C1 segment of cervical spinal cord (tissue), 14 donors: ENCODE measurements around the gene EXOC8.
"Not testable (repeated sequence)": the region's sequence is repeated elsewhere in the genome, so short reads cannot be mapped to it uniquely, and the experiment has no call there.

Experiments used
- DNase-seq, 14 donors: peaks; one replicate each; lab custom pipeline; 2025; lab: John Stamatoyannopoulos, UW

EXOC8 gene

DNA sequence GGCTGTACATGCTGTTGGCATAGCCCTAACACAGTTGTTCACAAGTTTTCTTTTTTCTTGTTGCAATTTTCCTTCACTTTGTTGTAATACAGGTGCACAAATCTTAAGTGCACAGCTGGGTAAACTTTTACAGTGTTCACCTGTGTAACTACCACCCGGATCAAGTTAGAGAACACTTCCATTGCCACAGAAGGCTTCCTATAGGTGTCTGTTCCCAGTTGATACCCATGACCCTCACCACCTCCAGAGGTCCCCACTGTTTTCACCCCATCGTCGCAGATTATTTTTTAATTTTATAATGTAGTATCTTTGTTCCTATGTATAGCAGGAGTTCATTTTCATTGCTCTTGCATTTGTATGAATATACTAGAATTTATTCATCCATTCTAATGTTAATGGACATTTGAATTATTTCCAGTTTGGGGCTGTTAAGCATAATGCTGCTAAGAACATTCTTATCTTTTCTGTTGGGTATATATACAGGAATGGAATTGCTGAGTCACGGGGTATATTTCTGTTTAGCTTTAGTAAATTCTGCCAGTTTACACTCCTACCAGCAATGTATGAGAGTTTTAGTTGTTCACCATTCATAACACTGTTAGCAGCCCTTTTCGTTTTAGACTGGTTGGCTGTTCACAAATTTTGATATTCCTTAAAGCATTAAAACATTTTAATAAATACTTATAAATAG lies 16.8 kb upstream of the EXOC8 start:
- no peak for DNase-seq

DNA sequence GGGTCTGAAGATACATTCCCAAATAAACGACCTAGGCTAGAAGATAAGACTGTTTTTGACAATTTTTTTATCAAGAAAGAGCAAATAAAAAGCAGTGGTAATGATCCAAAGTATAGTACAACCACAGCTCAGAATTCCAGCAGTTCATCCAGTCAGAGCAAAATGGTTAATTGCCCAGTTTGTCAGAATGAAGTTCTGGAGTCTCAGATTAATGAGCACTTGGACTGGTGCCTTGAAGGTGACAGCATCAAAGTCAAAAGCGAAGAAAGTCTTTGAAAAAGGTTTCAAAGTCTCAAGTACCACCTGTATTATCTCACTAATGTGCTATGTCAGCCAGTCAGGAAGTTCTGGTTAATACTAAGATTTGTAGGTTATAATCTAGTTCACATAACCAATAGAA lies 15.4 kb upstream of the EXOC8 start:
- DNase-seq = no peak

DNA sequence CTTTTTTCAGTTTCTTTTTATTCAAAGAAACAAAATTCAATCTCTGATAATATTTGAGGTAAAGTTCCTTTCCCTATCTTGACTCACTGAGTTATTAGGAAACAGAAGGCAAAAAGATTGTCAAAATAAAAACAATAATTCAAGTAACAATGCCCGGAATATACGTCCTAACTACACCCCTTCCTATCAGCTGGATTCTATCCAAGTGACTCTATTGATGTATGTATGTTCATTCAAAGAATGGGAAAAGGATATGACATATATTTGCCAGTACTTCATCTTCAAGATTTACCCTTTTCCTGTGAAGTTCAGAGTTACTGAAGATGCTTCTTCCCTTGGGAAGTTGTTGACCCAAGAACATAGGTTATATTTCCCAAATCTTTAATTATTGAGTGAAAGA lies 14.2 kb upstream of the EXOC8 start:
- no peak for DNase-seq

DNA sequence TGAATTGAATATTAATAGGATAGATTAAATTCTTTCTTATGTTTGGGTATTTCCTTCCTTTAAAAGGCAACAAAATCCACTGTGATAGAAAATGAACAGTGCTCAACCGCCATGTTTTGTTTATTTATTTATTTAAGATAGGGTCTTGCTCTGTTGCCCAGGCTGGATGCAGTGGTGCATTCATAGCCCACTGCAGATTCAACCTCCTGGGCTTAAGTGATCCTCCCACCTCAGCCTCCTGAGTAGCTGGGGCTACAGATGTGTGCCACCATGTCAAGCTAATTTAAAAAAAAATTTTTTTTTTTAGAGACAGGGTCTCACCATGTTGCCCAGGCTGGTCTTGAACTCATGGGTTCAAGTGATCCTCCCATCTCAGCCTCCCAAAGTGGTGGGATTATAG lies 11.2 kb upstream of the EXOC8 start:
- not testable (repeated sequence) for DNase-seq

DNA sequence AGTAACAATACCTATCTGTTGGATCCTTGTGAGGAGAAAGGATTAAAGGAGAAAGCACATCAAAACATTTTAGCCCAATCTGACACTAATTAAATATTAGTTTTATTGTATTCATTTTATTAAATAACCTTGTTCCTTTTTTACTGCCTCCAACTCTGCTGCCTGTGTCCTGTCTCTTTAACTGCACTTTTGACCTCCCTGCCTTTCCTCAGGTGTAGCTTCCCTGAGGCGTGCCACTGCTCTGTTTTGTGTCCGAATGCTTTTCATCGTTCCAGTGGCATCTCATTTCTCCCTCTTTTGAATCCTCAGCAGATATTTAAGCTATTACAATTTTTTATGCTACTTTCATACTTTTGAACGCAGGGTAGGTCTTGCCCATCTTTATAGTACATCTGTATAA lies 10.8 kb upstream of the EXOC8 start:
- no peak for DNase-seq

DNA sequence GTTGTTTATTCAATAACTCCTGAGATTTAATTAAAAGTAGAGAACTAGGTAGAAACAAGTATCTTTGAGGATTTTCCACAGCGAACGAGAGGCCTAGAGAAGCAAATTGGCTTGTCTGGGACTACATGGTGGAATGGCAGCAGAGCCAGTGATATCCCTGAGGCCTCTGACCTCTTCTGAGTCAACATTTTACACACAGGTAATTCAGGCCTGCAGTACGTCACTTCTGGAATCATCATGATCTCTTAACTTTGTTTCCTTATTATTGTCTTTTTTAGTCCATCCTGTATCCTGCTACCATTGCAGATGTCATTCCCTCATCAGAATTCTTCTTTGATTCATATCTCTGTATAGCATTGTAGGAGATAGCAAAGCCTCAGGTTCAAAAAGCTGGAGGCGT lies 10.3 kb upstream of the EXOC8 start:
- no peak for DNase-seq

DNA sequence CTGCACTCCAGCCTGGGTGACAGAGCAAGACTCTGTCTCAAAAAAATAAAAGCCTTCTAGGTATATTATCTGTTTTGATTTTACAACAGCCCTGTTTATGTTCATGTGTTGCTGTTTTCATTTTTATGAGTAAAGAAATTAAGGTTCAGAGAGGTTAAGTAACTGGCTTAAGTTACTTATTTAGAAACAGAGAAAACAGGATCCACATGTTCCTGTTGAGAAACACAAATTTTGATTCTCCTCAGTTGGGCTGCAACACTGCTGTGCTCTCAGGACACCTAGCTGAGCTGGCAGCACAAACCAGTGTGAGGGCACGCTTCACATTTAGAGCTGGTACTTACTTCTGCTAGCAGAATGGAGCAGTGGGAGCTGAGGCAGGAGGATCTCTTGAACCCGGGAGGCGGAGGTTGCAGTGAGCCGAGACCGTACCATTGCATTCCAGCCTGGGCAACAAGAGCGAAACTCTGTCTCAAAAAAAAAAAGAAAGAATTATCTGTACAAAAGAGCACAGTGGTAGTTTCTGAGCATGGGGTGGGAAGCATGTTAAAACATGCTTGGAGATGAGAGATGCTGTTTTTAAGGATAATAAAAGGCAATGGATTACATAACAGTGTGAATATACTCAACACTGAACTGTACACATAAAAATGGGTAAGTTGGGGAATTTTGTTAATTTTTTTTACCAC lies 2.8 kb upstream of the EXOC8 start:
- DNase-seq = no peak

DNA sequence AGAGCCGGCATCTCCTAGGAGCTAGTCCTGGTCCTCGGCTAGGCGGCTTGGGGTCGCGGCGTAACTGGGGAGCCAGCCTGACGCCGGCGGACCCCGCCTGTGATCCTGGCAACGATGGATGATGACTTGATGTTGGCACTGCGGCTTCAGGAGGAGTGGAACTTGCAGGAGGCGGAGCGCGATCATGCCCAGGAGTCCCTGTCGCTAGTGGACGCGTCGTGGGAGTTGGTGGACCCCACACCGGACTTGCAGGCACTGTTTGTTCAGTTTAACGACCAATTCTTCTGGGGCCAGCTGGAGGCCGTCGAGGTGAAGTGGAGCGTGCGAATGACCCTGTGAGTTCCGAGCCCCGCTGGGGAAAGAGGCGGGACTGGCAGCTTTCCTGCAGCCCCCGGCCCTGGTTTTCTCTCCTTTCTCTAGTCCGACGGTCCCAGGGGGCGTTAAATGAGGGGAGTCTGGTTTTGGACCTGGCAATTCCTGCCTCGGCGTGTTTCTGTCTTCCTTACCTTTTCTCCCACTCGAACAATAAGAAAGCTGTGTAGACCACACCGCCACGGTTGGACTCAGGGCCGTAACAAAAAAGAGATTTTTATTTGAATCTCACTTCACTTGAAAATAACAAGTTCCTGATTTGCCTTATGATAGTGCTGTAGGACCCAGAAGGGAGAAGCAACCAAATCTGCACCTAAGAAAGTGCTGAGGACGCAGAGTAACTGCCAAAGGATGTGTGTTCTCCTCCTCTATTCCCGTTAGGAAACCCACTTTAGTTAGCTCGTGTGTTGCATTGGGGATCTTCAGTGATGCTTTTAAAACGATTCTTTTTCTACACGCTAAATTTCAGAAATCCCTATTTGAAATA lies 847 bp upstream of the EXOC8 start, which contains the start of gene SPRTN:
Gene SPRTN, plus strand, starts transcription at position 24 of the 859 bp plus-strand sequence. Its CDS starts 91 bp downstream, at position 115.
- DNase-seq = no peak

DNA sequence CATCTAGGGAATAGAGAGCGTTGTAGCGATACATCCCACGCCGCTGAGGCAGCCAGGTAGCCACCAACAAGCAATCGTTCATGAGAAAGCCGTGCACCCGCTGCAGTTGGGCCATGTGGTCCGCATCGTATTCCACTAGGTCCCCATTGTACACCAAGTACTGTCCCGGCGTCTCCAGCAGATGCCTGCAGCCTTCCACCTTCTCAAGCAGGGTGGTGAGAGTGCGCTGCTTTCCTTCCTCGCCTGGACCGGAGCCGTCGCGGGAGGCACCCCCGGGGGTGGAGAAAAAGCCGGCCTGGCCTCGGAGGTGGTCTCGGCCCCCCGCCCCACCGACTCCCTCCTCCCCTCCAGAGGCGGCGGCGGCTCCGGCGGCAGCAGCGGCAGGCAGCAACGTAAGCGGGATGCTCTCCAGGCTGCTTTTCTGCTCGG lies 595 bp downstream of the EXOC8 start:
- DNase-seq = peak in 3 of 14 donors; percentile 14 to 59 (median 54)

DNA sequence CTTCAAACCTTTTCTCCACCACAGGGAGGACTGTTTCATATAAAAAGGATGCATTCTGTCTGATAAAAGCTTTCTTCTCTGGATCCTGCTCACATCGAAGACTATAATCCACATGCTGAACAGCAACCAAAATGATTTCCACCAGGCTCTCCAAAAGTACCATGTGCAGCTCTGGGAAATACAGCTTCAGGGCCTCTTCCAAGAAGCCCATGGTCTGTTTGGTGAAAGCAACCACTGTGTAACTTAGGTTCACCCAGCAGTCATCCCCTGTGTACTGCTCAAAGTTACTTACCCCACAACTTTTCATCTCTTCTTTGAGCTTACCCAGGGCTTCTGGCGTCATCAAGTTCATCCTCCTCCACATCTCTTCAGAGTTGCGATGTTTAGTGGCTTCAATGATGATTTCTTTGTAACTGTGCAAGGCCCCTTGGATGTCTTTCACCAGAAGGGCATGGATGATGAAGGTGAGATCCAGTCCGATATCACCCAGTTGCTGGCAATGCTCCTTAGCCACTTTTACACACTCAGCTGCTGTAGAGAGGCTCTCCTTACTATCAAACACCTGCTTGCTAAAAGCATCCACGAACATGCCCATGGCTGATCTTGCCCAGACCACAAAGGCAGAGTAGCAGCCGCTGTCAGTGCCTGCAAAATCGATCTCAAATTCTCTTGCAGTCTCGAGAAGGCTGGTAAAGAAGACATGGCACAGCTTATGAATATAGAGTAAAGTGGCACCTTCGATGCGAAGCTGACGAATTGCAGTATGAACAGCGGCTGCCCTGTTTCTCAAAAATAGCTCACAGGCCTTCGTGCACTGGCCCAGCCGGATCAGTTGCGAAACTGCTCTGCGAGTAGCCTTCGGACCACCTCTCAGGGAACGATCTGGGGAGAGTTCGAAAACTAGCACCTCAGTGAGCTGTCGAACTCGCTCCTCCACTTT lies 1.7 kb downstream of the EXOC8 start:
- no peak for DNase-seq

DNA sequence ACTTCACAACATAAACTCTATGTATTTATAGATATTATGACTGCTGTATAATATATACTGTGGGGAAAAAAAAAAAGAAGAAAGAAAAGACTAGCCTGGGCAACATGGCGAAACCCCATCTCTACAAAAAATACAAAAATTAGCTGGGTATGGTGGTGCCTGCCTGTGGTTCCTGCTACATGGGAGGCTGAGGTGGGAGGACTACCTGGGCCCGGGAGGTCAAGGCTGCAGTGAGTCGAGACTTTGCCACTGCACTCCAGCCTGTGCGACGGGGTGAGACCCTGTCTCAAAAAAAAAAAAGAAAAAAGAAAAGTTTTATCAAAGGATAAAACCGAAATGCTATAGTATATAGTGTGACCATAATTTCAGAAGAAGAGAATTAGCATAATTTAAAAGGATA lies 2.7 kb downstream of the EXOC8 start:
- DNase-seq = no peak

DNA sequence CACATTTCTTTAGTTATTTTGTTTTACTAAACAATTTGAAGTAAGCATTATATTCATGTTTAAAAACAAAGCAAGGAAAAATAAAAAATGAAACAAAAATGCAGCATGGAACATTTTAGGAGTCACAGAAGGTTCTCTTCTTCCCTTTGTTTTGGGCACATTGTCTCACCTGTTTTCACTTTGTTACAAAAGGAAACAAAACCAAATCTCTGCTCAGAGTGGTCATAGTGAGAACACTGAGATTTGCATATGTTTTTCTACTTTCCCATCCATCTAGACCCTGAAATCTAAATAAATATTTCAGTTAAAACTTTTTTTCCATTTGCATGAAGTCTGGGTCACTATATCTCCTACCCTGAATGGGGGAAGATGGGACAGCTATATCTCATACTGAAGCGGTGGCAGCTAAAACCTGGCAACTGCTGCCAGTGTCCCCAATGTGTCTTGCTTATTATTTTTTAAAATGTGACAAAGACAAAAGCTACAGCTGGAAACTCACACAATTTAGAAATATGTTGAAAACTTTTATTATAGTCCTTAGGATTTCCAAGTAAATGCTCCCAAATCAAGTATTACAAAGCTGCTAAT lies 3.5 kb downstream of the EXOC8 start:
- DNase-seq = no peak

DNA sequence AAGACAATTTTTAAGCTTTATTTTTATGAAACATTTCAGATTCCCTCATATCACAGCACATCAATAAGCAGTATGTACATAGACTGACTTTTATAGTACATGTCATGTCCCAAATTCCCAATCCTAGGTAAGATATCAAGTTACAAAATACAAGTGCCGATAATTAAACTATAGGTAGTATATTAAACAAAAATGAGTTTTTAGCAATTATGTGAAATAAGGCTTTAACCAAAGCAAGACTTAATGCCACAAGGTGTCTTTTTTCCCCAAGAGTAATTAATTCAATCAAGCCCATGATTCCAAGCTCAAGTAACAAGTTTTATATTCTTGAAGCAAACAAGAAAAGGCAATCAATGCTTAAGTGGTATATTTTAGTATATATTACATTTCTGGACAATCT lies 4.9 kb downstream of the EXOC8 start:
- DNase-seq = no peak

DNA sequence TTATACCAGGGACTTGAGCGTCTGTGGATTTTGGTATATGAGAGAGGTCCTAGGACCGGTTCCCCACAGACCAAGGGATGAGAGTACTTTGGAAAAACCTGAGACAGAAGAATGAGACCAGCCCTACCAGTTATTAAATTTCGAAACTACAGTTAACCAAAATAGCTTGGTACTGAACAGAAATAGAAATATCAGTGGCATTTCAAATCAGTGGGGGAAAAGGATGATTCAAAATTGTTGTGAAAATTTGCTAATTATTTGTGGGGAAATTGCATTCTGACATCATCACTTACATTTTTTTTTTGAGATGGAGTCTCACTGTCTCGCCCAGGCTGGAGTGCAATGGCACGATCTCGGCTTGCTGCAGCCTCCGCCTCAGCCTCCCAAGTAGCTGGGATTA lies 8.2 kb downstream of the EXOC8 start:
- DNase-seq = no peak

DNA sequence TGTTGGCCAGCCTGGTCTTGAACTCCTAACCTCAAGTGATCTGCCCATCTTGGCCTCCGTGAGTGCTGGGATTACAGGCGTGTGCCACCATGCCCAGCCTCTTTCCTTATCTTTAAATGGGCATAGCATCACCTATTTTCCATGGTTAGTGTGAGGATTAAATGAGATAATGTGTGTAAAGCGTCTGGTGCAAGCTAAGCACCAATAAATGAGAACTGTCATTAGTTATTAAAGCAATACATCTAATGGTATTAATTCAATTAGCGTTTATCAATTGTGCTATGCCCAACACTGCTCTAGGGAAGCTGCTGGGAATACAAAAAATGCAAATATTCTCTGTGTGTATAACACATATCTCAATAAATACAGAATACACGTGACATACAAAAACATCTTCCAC lies 10.0 kb downstream of the EXOC8 start:
- no peak for DNase-seq

DNA sequence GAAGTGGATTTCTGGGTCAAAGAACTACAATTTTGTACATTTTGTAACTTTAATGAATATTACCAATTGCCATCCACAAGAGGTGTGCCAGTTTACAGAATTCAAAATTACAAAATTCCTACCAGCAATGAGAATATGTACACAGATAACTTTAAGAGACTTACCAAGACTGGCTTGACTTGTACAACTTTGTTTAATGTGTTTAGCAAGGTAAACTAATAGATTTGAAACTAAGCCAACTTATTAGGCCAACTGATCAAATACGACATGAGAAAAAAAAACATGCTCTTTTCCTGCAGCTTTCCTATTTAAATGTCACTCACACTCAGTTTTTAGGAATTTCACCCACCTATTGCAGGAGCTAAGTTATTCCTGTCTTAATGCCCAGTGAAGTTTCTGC lies 11.4 kb downstream of the EXOC8 start:
- no peak for DNase-seq

DNA sequence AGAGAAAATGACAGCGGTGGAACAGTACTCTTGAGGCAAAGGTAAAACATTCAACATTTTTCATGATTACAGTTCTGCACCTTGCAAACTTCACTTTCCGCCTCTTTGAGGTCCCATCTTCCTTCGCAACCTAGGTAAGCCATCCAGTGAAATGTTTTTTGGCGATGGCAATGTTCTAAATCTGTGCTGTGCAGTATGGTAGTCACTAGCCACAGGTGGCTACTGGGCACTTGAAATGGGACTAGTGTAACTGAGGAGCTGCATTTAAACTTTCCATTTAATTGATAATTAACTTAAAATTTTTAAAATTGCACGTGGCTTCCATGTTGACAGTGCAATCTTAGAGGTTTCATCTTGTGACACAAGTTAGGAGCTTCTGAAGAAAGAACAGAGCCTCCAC lies 13.0 kb downstream of the EXOC8 start:
- no peak for DNase-seq

DNA sequence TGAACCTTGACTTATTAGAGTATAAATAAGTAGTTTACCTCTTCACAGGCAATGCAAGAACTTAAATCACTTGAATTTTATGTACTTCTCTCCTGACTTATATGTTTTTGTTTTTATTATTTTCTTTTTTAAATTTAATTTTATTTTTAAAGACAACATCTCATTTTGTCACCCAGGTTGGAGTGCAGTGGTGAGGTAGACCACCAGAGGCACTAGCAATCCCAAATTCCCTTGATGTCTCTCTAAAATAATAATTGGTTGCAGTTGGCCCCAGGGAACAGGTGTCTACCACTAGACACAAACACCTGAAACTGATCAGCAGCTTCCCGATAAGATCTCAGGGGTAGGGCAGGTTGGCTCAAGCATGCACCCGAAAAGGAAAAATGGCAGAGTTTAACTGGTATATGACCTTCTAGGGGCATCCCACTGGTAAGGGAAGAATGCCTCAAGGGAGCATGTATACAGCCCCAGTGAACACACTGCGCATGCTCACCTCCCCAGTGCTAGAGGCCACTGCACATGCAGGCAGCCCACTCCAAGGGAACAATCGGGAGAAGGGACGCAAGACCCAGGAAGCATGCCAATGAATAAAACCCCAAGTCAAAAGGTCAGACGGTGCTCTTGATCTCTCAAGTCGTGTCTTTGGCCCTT lies 14.6 kb downstream of the EXOC8 start:
- no peak for DNase-seq

DNA sequence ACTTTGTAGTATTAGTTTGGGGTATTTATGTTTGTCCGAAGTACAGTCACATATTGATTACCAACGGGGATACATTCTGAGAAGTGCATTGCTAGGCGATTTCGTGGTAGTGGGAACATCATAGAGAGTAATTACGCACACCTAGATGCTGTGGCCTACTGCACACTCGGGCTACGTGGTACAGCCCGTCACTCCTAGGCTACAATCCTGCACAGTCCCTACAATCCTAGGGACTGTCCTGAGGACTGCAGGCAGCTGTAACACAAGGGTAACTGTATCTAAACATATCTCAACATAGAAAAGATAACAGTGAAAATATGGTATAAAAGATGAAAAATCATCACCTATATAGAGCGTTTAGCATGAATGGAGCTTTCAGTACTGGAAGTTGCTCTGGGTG lies 18.6 kb downstream of the EXOC8 start:
- no peak for DNase-seq

DNA sequence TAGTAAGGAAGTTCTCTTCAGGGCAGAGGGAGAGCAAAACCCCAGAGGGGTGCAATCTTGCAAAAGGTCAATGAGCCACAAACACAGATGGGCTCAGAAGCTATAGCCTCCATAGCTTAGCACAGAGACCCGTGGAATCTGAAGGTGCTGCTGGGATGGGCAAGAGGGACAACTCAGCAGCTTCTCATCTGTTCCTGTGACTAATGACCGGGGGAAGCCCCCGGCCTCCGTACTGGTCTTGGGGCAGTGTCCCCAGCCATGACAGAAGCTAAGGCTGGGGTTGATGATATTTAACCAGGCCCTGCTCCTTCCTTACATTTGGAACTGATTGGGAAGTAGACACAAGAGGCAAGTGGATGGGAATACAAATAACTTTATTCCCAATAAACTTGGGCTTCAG lies 19.1 kb downstream of the EXOC8 start:
- DNase-seq = no peak

DNA sequence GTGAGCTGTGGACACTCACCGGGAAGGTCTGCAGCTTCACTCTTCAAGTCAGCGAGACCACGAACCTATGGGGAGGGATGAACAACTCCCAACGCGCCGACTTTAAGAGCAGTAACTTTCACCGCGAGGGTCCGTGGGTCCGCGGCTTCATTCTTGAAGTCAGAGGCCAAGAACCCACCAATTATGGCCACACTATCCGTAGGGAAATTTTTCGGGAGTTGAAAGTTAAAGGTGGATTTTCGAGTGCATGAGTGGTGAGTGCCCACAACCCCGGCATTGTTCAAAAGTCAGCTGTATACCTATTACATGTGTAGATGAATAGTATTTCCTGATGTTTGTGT lies 19.7 kb downstream of the EXOC8 start:
- DNase-seq = no peak
